ENCODE measurements around the gene RASA4. TPM values are rescaled to one million over a fixed set of nuclear protein-coding genes. Genes with fewer than 3 reads are reported as not detected.
"Not testable (repeated sequence)": the region's sequence is repeated elsewhere in the genome, so short reads cannot be mapped to it uniquely, and the experiment has no call there.

RASA4 gene
- total and polyA plus RNA-seq, 2 of the 4 experiments (the other 2 are of a cell fraction) = 3.8 to 18.6 TPM

DNA sequence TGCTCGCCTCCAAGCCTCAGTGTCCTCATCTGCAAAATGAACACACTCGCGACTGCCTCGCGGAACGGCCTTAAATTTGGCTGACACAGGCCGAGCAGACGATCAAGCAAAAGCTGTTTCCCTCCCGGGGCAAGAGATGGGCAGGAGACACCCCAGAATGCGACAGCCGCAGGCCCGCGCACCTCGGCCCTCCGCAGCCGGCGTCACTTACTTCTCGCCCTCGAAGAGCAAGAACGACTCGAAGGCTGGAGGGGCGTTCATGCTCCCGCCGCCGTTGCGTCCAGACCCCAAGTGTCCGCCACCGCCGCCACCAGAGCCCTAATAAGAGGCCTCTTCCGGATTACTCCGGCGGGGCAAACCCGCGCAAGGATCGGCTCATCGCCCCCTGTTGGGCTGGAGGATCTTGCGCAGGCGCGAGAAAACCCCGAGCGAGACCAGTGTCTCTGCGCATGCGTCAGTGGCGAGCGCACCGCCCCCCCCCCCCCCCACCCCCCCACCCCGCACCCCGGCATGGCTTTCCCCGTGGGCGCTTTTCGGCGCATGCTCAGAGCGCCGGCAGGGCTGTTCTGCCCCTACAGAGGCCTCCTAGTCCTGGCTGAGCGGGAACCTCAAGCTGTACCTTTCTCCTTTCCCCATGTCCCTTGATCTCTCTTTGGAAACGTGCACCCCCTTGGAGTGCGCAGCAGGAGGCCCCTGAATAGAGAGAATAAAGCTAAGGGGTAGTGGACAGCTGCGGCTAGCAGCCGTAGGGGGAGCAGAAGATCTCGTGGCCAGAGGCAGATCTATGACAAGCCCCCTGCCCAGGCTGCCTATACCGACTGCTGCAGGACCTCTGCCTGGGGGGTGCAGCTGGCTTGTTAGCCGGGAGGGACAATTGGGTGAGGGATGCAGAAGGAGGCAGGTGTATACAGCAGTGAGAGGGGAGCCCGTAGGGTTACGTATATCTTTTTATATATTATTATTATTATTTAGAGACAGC, 44.0 kb downstream of the RASA4 start, which contains the start of gene POLR2J3:
Gene POLR2J3 (minus strand): TSS at position 323 of the 979 bp plus-strand sequence. CDS start 62 bp downstream, at position 261.
- POLR2A ChIA-PET (ENCODE audit: unreplicated experiment) = interaction anchor here (0.6 kb wide), 1 partner anchor 341 kb away, joined by 3 read pairs; no protein-coding TSS in a partner anchor
- CTCF ChIA-PET = interaction anchor here (0.6 kb wide), 1 partner anchor 185 kb away, joined by 4 read pairs; no protein-coding TSS in a partner anchor
- Histone ChIP-seq H3K4me2 (ENCODE audit: low read depth, low read length) (peak within 1 kb of the TSS; percentile 25; the same call in 1 of the 2 replicates), H3K27ac (ENCODE audit: insufficient read depth, low read length) (peak within 1 kb of the TSS; percentile 56), H4K8ac (ENCODE audit: low read depth in 2 of 2, low read length in 2 of 2) (peak within 1 kb of the TSS; percentile 94 to 96), H3K14ac (replicated peaks; ENCODE audit: low read depth, low read length) (peak within 1 kb of the TSS; percentile 55; the same call in 1 of the 2 replicates), H3K56ac (ENCODE audit: extremely low read depth, insufficient read depth, low read length) (peak within 1 kb of the TSS; percentile 21; the same call in 1 of the 2 replicates), H2AK5ac (ENCODE audit: low read depth, low read length) (peak within 1 kb of the TSS; percentile 56; the same call in 1 of the 2 replicates), H3K23ac (ENCODE audit: low read depth, low read length) (0 out of 2 replicates have a peak within 1 kb of the TSS, but pooled peaks have one; percentile 16), H4K5ac (ENCODE audit: low read depth, low read length) (peak within 1 kb of the TSS; percentile 52), H3K4me3 (ENCODE audit: insufficient read depth, low read depth, low read length) (peak within 1 kb of the TSS; percentile 64), H3K4ac (ENCODE audit: low read depth, low read length) (peak within 1 kb of the TSS; percentile 54; the same call in 1 of the 2 replicates), H3K9ac (ENCODE audit: low read depth, low read length) (peak within 1 kb of the TSS; percentile 77)
- dilution Hi-C loops (cut with HindIII; ENCODE audit: low sequenced_read_pairs, unreplicated experiment); H4K91ac ChIP-seq (ENCODE audit: insufficient read depth, low read depth, low read length); H2BK15ac ChIP-seq (ENCODE audit: low read depth, low read length); H2AK9ac ChIP-seq (replicated peaks; ENCODE audit: low read depth, low read length, poor library complexity); H2BK20ac ChIP-seq (ENCODE audit: low read depth, low read length); H3K18ac ChIP-seq (ENCODE audit: low read depth, low read length); H3K9me3 ChIP-seq (ENCODE audit: control insufficient read depth, insufficient read depth, low read length); BruUV-seq (replicated peaks); in situ Hi-C loops (cut with MboI; ENCODE audit: low sequenced_read_pairs); H2BK120ac ChIP-seq (ENCODE audit: low read depth, low read length); H3K79me1 ChIP-seq (ENCODE audit: low read depth in 1 of 2, low read length in 2 of 2); H3K36me3 ChIP-seq (ENCODE audit: control insufficient read depth, insufficient read depth, low read length); H2BK5ac ChIP-seq (ENCODE audit: low read depth, low read length, poor library complexity, severe bottlenecking); H4K20me1 ChIP-seq (ENCODE audit: insufficient read depth, low read length); H3K27me3 ChIP-seq (ENCODE audit: control insufficient read depth, insufficient read depth, low read length); H3K9me1 ChIP-seq (ENCODE audit: insufficient read depth, low read length); H2AFZ ChIP-seq (replicated peaks; ENCODE audit: low read length, poor library complexity); H3K4me1 ChIP-seq (ENCODE audit: control insufficient read depth, insufficient read depth, low read length); intact Hi-C loops (cut with micrococcal nuclease): not testable (repeated sequence)
- WGBS, 2 experiments (ENCODE audit: extremely low coverage in 2 of 2, insufficient read length in 1 of 2) = 0% methylated on average over 21 of the region's 64 CpGs; no CpG with 5 or more reads in 1 of the 2 experiments
- DNase-seq = peak; percentile 87
- peak; percentile 72 for TF ChIP-seq POLR2A (IDR thresholded peaks at IDR 0.05; ENCODE audit: low read depth, low read length)
- TF ChIP-seq, protein P1, sequence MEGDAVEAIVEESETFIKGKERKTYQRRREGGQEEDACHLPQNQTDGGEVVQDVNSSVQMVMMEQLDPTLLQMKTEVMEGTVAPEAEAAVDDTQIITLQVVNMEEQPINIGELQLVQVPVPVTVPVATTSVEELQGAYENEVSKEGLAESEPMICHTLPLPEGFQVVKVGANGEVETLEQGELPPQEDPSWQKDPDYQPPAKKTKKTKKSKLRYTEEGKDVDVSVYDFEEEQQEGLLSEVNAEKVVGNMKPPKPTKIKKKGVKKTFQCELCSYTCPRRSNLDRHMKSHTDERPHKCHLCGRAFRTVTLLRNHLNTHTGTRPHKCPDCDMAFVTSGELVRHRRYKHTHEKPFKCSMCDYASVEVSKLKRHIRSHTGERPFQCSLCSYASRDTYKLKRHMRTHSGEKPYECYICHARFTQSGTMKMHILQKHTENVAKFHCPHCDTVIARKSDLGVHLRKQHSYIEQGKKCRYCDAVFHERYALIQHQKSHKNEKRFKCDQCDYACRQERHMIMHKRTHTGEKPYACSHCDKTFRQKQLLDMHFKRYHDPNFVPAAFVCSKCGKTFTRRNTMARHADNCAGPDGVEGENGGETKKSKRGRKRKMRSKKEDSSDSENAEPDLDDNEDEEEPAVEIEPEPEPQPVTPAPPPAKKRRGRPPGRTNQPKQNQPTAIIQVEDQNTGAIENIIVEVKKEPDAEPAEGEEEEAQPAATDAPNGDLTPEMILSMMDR (conservative IDR thresholded peaks at IDR 0.05; ENCODE audit: low read depth, low read length) = peak; percentile 48
- peak; percentile 99 for ATAC-seq (ENCODE audit: low read depth)

DNA sequence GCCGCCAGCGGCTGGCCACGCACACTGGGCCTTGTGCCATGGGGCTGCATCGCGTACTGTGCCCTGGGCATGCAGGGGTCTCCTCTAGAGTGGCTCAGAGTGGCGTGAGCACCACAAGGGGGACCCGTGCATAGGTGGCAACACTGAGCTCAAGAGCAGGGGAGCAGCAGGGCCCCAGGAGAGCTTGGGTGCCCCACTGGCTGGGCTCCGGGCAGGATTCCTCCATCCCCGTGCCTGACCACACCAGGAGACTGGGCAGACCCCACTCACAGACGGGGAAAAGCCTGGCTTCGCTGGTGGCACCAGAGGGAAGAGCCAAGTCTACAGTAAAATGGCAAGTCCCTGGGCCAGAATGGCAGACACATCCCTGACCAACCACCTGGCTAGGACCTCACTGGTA, 47.9 kb downstream of the RASA4 start:
- BruUV-seq (replicated peaks); H2BK15ac ChIP-seq (ENCODE audit: low read depth, low read length); H3K9me3 ChIP-seq (ENCODE audit: control insufficient read depth, insufficient read depth, low read length); H4K20me1 ChIP-seq (ENCODE audit: insufficient read depth, low read length); H3K56ac ChIP-seq (ENCODE audit: extremely low read depth, insufficient read depth, low read length); H2BK5ac ChIP-seq (ENCODE audit: low read depth, low read length, poor library complexity, severe bottlenecking); H2AK5ac ChIP-seq (ENCODE audit: low read depth, low read length); H3K14ac ChIP-seq (replicated peaks; ENCODE audit: low read depth, low read length); H4K8ac ChIP-seq (ENCODE audit: low read depth in 2 of 2, low read length in 2 of 2); H2BK20ac ChIP-seq (ENCODE audit: low read depth, low read length); H3K4me2 ChIP-seq (ENCODE audit: low read depth, low read length); H3K23ac ChIP-seq (ENCODE audit: low read depth, low read length); ATAC-seq (ENCODE audit: low read depth); H3K4me1 ChIP-seq (ENCODE audit: control insufficient read depth, insufficient read depth, low read length); H3K79me1 ChIP-seq (ENCODE audit: low read depth in 1 of 2, low read length in 2 of 2); H3K4ac ChIP-seq (ENCODE audit: low read depth, low read length); H2BK120ac ChIP-seq (ENCODE audit: low read depth, low read length); DNase-seq; H4K91ac ChIP-seq (ENCODE audit: insufficient read depth, low read depth, low read length); H3K4me3 ChIP-seq (ENCODE audit: insufficient read depth, low read depth, low read length); dilution Hi-C loops (cut with HindIII; ENCODE audit: low sequenced_read_pairs, unreplicated experiment); H3K27me3 ChIP-seq (ENCODE audit: control insufficient read depth, insufficient read depth, low read length); H2AK9ac ChIP-seq (replicated peaks; ENCODE audit: low read depth, low read length, poor library complexity); H3K9me1 ChIP-seq (ENCODE audit: insufficient read depth, low read length); POLR2A ChIA-PET (ENCODE audit: unreplicated experiment); CTCF ChIA-PET; H2AFZ ChIP-seq (replicated peaks; ENCODE audit: low read length, poor library complexity); H3K27ac ChIP-seq (ENCODE audit: insufficient read depth, low read length); H3K9ac ChIP-seq (ENCODE audit: low read depth, low read length); H3K18ac ChIP-seq (ENCODE audit: low read depth, low read length); in situ Hi-C loops (cut with MboI; ENCODE audit: low sequenced_read_pairs); intact Hi-C loops (cut with micrococcal nuclease); H4K5ac ChIP-seq (ENCODE audit: low read depth, low read length); H3K36me3 ChIP-seq (ENCODE audit: control insufficient read depth, insufficient read depth, low read length): not testable (repeated sequence)
- WGBS, 2 experiments (ENCODE audit: extremely low coverage in 2 of 2, insufficient read length in 1 of 2) = no CpG with 5 or more reads among the region's 11 CpGs
